ENCODE results near the gene IQSEC1. TPM values are rescaled to one million over a fixed set of nuclear protein-coding genes. Genes with fewer than 3 reads are reported as not detected.

The IQSEC1 gene
- total RNA-seq, 1 donor from 2014 or later = 82.3 TPM

- TF ChIP-seq, protein P1, sequence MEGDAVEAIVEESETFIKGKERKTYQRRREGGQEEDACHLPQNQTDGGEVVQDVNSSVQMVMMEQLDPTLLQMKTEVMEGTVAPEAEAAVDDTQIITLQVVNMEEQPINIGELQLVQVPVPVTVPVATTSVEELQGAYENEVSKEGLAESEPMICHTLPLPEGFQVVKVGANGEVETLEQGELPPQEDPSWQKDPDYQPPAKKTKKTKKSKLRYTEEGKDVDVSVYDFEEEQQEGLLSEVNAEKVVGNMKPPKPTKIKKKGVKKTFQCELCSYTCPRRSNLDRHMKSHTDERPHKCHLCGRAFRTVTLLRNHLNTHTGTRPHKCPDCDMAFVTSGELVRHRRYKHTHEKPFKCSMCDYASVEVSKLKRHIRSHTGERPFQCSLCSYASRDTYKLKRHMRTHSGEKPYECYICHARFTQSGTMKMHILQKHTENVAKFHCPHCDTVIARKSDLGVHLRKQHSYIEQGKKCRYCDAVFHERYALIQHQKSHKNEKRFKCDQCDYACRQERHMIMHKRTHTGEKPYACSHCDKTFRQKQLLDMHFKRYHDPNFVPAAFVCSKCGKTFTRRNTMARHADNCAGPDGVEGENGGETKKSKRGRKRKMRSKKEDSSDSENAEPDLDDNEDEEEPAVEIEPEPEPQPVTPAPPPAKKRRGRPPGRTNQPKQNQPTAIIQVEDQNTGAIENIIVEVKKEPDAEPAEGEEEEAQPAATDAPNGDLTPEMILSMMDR (IDR thresholded peaks at IDR 0.05) = no peak
These were observed 32.0 kb downstream of the IQSEC1 start for GRCh38 chr3:13041113-13041776.

DNA sequence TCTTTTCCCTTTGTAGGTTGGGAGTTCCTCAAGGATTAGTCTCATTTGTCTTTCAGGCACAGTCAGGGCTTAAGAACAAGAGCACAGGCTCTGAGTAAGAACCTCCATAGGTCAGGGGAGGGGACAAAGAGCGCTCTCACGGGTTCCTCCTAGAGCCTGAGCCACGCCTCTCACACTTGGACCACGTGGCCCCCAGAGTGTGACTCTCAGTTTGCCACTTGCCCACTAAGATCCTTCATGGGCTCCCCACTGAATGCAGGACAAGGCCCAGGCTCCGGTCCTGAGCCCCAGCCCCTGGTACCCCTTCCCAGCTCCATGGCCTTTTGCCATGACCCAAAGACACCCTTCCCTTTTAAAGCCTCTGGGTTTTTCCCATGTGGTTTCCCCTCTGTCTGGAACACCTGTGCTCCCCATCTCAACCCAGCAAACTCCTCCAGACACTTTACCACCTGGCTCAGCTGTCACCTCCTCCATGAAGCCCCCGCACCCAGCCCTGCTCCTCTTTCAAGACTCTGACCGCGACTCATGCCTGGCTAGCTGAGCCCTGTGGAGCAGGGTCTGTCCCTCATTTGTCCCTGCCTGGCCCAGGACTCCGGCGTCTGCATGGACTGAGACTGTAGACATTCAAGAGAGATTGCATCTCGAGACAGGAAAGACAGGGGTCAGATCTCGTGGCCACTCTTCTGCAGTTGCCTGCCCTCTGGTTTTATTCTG lies 32.7 kb downstream of the IQSEC1 start:
- peak; percentile 58 for DNase-seq
- Histone ChIP-seq H3K27me3 (ENCODE audit: low read depth) (no peaks in the 10 kb centered on the region), H3K4me3 (no peak overlapping the region), H3K27ac (no peak overlapping the region), H3K9me3 (no peaks in the 10 kb centered on the region), H3K36me3 (no peaks in the 10 kb centered on the region), H3K4me1 (no peaks in the 10 kb centered on the region)
- peak; percentile 62 to 64 for ATAC-seq
- TF ChIP-seq, protein P1 (IDR thresholded peaks at IDR 0.05) = no peak
- intact Hi-C loops (cut with DNase I) = no loop called here

More at GRCh38 chr3:13041113-13041776, 32.0 kb downstream of the IQSEC1 start:
- ATAC-seq = no peak
- intact Hi-C loops (cut with DNase I) = no loop called here
- Histone ChIP-seq H3K4me3 (no peak overlapping the region), H3K4me1 (no peaks in the 10 kb centered on the region), H3K36me3 (no peaks in the 10 kb centered on the region), H3K27me3 (ENCODE audit: low read depth) (no peaks in the 10 kb centered on the region), H3K9me3 (no peaks in the 10 kb centered on the region), H3K27ac (no peak overlapping the region)
- DNase-seq = peak; percentile 44

- no peak for ATAC-seq
- H3K4me3 ChIP-seq = no peak overlapping the region
- no peak for DNase-seq
- intact Hi-C loops (cut with DNase I) = no loop called here
- TF ChIP-seq, protein P1 (IDR thresholded peaks at IDR 0.05) = no peak
- no peaks in the 10 kb centered on the region for H3K36me3 ChIP-seq
- no peaks in the 10 kb centered on the region for H3K4me1 ChIP-seq
- no peaks in the 10 kb centered on the region for H3K9me3 ChIP-seq
- no peak overlapping the region for H3K27ac ChIP-seq
- no peaks in the 10 kb centered on the region for H3K27me3 ChIP-seq (ENCODE audit: low read depth)
These were observed 33.9 kb downstream of the IQSEC1 start for GRCh38 chr3:13039213-13039896.

DNA sequence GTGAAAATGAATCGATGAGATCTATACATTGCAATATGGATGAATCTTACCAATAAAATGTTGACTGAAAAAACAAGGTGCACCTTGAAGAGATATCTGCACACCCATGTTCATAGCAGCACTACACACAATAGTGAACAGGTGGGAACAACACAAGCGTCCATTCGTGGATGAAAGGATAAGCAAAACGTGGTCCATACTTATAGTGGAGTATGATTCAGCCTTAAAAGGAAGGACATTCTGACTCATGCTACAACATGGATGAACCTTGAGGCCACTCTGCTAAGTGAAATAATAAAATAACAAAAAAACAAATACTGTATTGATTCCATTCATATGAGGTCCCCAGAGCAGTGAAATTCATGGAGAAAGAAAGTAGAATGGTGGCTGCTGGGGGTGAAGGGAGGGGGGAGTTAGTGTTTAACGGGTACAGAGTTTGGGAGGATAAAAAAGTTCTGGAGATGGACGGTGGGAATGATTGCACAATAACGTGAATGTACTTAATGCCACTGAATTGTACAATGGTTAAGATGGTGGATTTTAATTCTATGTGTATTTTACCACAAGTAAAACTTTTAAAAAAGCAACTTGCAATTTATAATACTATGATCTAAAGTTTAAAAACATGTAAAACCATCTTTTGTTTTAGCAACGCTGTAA lies 35.6 kb downstream of the IQSEC1 start:
- Histone ChIP-seq H3K4me3 (no peak overlapping the region), H3K36me3 (no peaks in the 10 kb centered on the region), H3K27me3 (ENCODE audit: low read depth) (no peaks in the 10 kb centered on the region), H3K9me3 (no peaks in the 10 kb centered on the region), H3K4me1 (no peaks in the 10 kb centered on the region), H3K27ac (no peak overlapping the region)
- DNase-seq (no peak), ATAC-seq (no peak)
- TF ChIP-seq, protein P1 (IDR thresholded peaks at IDR 0.05) = no peak
- intact Hi-C loops (cut with DNase I) = no loop called here

DNA sequence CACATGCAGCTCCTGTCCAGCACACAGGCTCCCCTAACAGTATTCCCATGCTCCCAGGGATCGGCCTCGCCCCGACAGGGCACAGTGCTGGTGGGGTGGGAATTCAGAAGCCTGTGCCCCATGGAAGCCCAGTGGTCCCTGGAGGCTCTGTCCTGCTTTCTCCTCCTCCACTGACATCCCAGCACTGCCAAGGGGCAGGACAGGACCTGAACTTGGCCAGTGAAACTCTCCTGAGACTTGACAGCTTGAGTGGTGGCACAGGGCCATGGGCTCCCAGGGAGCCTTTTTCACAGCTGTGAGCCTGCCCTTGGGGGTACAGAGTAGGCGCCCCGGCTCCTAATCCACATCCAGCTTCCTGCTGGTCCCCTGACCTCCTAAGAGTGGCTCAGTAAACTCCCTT lies 38.4 kb downstream of the IQSEC1 start:
- H3K27me3 ChIP-seq (ENCODE audit: low read depth) = no peaks in the 10 kb centered on the region
- intact Hi-C loops (cut with DNase I) = no loop called here
- DNase-seq = peak; percentile 25
- no peak overlapping the region for H3K4me3 ChIP-seq
- no peak overlapping the region for H3K27ac ChIP-seq
- H3K4me1 ChIP-seq = no peaks in the 10 kb centered on the region
- TF ChIP-seq, protein P1 (IDR thresholded peaks at IDR 0.05) = no peak
- H3K36me3 ChIP-seq = no peaks in the 10 kb centered on the region
- no peaks in the 10 kb centered on the region for H3K9me3 ChIP-seq
- ATAC-seq = no peak

All from lower lobe of right lung (tissue), 2 donors.